GM12891 (cell line): ENCODE results near the gene GPC3.

Source experiments
- POLR2A ChIP-seq: IDR thresholded peaks from 2 replicates; pipeline ENCODE4 v1.6.1; 2011; ENCODE audit warnings: low read depth, low read length, control low read depth
- POLR2AphosphoS5 ChIP-seq: IDR thresholded peaks from 2 replicates; pipeline ENCODE4 v1.6.1; 2011; ENCODE audit warnings: low read depth, low read length, control low read depth
- SPI1 ChIP-seq: IDR thresholded peaks from 2 replicates; pipeline ENCODE4 v1.6.1; 2011; ENCODE audit warnings: low read depth, low read length, control low read depth
- TAF1 ChIP-seq: IDR thresholded peaks from 2 replicates; pipeline ENCODE4 v1.6.1; 2011; ENCODE audit warnings: low read depth, low read length, control low read depth

DNA sequence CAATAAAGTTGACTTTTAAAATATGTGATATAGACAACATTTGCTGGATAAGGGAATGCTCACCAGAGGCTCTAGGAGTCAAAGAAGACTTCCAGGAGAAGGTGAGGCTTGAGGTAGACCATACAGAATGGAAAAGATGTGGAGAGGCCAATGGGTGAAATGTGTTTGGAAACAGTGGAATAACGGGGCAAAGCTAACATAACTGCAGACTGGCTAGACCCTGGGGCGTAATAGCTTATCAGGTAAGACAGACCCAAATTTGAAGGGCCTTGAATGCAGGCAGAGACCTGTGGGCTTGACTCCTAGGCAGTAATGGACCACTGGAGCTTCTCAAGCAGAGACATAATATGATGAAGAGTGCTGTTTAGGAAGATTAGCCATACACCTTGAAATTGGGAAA is 25.4 kb downstream of the GPC3 start:
- TF ChIP-seq POLR2A = no peak
- TF ChIP-seq POLR2AphosphoS5 = no peak
- no peak for TF ChIP-seq TAF1
- no peak for TF ChIP-seq SPI1
